H1 (cell line): ENCODE measurements around the gene GPC3. TPM values are rescaled to one million over a fixed set of nuclear protein-coding genes. Genes with fewer than 3 reads are reported as not detected.

Experiments
- CTCF ChIA-PET: fragments of 300-600 bp; sonication (Branson Sonifier 250); formaldehyde crosslinking; loops from one replicate; lab custom pipeline; 2021; ENCODE audit not compliant: partially characterized antibody; lab: Charles Lee
- POLR2A ChIA-PET: fragments of 300-600 bp; sonication (Branson Sonifier 250); formaldehyde crosslinking; loops from one replicate; lab custom pipeline; 2021; ENCODE audit warnings: inconsistent platforms; ENCODE audit not compliant: partially characterized antibody; lab: Charles Lee
- DNase-seq, 2 experiments: peaks; one replicate each; pipeline versions ENCODE4 v3.0.0 to v3.0.0-alpha.2; 2010 to 2022; ENCODE audit warnings: low spot score in 2 of 2, low read depth in 1 of 2, mixed read lengths in 1 of 2
- FAIRE-seq: peaks from 2 replicates; lab custom pipeline; 2011; peaks lifted over from hg19 to GRCh38; lab: Jason Lieb, UNC
- H2AFZ ChIP-seq: 2 replicates; pipeline ENCODE4 v1.8.1; 2012; ENCODE audit warnings: low read length, inconsistent platforms
- H2AK5ac ChIP-seq: 2 replicates; pipeline ENCODE4 v1.6.1; 2013; ENCODE audit warnings: low read depth, low read length
- H2BK120ac ChIP-seq: replicated peaks from 2 replicates; pipeline ENCODE3; 2013; ENCODE audit warnings: low read depth, low read length, inconsistent platforms
- H2BK12ac ChIP-seq: 2 replicates; pipeline ENCODE4 v1.6.1; 2013; ENCODE audit warnings: low read depth, low read length
- H2BK15ac ChIP-seq: 2 replicates; pipeline ENCODE4 v1.6.1; 2013; ENCODE audit warnings: low read length
- H2BK20ac ChIP-seq: 2 replicates; pipeline ENCODE4 v1.6.1; 2013; ENCODE audit warnings: low read length
- H2BK5ac ChIP-seq: 2 replicates; pipeline ENCODE4 v1.6.1; 2013; ENCODE audit warnings: low read depth, low read length
- H3K14ac ChIP-seq: 2 replicates; pipeline ENCODE4 v1.6.1; 2013; ENCODE audit warnings: inconsistent platforms; ENCODE audit not compliant: insufficient read length
- H3K18ac ChIP-seq: 2 replicates; pipeline ENCODE4 v1.6.1; 2013; ENCODE audit warnings: low read length; ENCODE audit errors: extremely low read depth
- H3K23ac ChIP-seq: 2 replicates; pipeline ENCODE4 v1.6.1; 2013; ENCODE audit warnings: inconsistent platforms; ENCODE audit not compliant: insufficient read length
- H3K23me2 ChIP-seq: 2 replicates; pipeline ENCODE4 v1.6.1; 2013; ENCODE audit warnings: low read depth, low read length
- H3K27ac ChIP-seq: 2 replicates; pipeline ENCODE4 v1.6.1; 2011; ENCODE audit warnings: low read depth, low read length, inconsistent platforms
- H3K27me3 ChIP-seq, 4 experiments: replicated peaks in 1 of 4; 1 replicate in 1 of 4; 2 replicates in 3 of 4; pipeline versions ENCODE4 v1.6.1 to v1.8.1; 2011 to 2013; ENCODE audit warnings: low read length in 3 of 4, mild to moderate bottlenecking in 3 of 4, inconsistent platforms in 2 of 4, mixed read lengths in 2 of 4, moderate library complexity in 1 of 4; ENCODE audit not compliant: control insufficient read depth in 3 of 4, insufficient read depth in 3 of 4; ENCODE audit errors: extremely low read depth in 1 of 4
- H3K36me3 ChIP-seq, 4 experiments: 2 replicates each; pipeline versions ENCODE4 v1.6.1 to v1.8.1; 2011 to 2013; ENCODE audit warnings: mild to moderate bottlenecking in 4 of 4, low read length in 3 of 4, moderate library complexity in 2 of 4, control low read depth in 1 of 4, inconsistent platforms in 1 of 4; ENCODE audit not compliant: insufficient read depth in 4 of 4, control insufficient read depth in 2 of 4
- H3K4ac ChIP-seq: replicated peaks from 2 replicates; pipeline ENCODE3; 2013; ENCODE audit warnings: low read length, low read depth, mixed read lengths, inconsistent platforms; ENCODE audit not compliant: insufficient read length
- H3K4me1 ChIP-seq, 4 experiments: replicated peaks in 1 of 4; 1 replicate in 1 of 4; 2 replicates in 3 of 4; pipeline versions ENCODE4 v1.6.1 to v1.8.1; 2011 to 2013; ENCODE audit warnings: low read length in 3 of 4, inconsistent platforms in 2 of 4, mixed read lengths in 1 of 4; ENCODE audit not compliant: insufficient read depth in 4 of 4, control insufficient read depth in 3 of 4
- H3K4me2 ChIP-seq, 2 experiments: 2 replicates each; pipeline versions ENCODE4 v1.6.1 to v1.8.1; 2011 to 2013; ENCODE audit warnings: low read depth in 2 of 2, low read length in 2 of 2, control low read depth in 1 of 2, inconsistent platforms in 1 of 2, mild to moderate bottlenecking in 1 of 2; ENCODE audit not compliant: insufficient read depth in 1 of 2
- H3K4me3 ChIP-seq, 4 experiments: fragments of 200-600, 300-600 bp in 1 of 4; sonication (generic), shearing (Covaris generic), sonication (Bioruptor Twin) in 1 of 4; 2 replicates each; pipeline versions ENCODE4 v1.5.1 to v1.8.1; 2011 to 2016; ENCODE audit warnings: low read length in 4 of 4, low read depth in 3 of 4, control low read depth in 2 of 4, inconsistent platforms in 2 of 4, mild to moderate bottlenecking in 2 of 4, mixed read lengths in 1 of 4, moderate library complexity in 1 of 4; ENCODE audit not compliant: insufficient read depth in 2 of 4; ENCODE audit errors: extremely low read depth in 1 of 4
- H3K56ac ChIP-seq: replicated peaks from 2 replicates; pipeline ENCODE3; 2013; ENCODE audit warnings: low read depth, mild to moderate bottlenecking, mixed read lengths, low read length, inconsistent platforms; ENCODE audit not compliant: insufficient read length
- H3K79me1 ChIP-seq: 2 replicates; pipeline ENCODE4 v1.6.1; 2013; ENCODE audit warnings: low read depth, low read length, control low read depth
- H3K79me2 ChIP-seq, 2 experiments: 2 replicates each; pipeline versions ENCODE4 v1.6.1 to v1.8.1; 2012 to 2013; ENCODE audit warnings: low read length in 2 of 2, mild to moderate bottlenecking in 2 of 2, inconsistent platforms in 1 of 2; ENCODE audit not compliant: insufficient read depth in 2 of 2, control insufficient read depth in 1 of 2
- H3K9ac ChIP-seq, 4 experiments: replicated peaks in 1 of 4; 1 replicate in 1 of 4; 2 replicates in 3 of 4; pipeline versions ENCODE4 v1.6.1 to v1.8.1; 2011 to 2013; ENCODE audit warnings: low read depth in 3 of 4, low read length in 3 of 4, control low read depth in 2 of 4, mild to moderate bottlenecking in 2 of 4, moderate library complexity in 2 of 4, inconsistent platforms in 1 of 4; ENCODE audit errors: extremely low read depth in 1 of 4
- H3K9me3 ChIP-seq, 2 experiments: 2 replicates each; pipeline versions ENCODE4 v1.6.1 to v1.8.1; 2012 to 2013; ENCODE audit warnings: mild to moderate bottlenecking in 2 of 2, moderate library complexity in 2 of 2, control low read depth in 1 of 2, inconsistent platforms in 1 of 2, low read depth in 1 of 2, low read length in 1 of 2, mixed read lengths in 1 of 2; ENCODE audit not compliant: insufficient read depth in 2 of 2
- H4K20me1 ChIP-seq, 2 experiments: replicated peaks in 1 of 2; 2 replicates each; pipeline versions ENCODE3 to v1.8.1; 2011 to 2013; ENCODE audit warnings: inconsistent platforms in 2 of 2, low read length in 2 of 2, mild to moderate bottlenecking in 1 of 2; ENCODE audit not compliant: insufficient read depth in 2 of 2, control insufficient read depth in 1 of 2
- H4K5ac ChIP-seq: 2 replicates; pipeline ENCODE4 v1.6.1; 2013; ENCODE audit warnings: low read length, low read depth, mixed read lengths, inconsistent platforms; ENCODE audit not compliant: insufficient read length
- H4K8ac ChIP-seq: 2 replicates; pipeline ENCODE4 v1.8.0; 2013; ENCODE audit warnings: mild to moderate bottlenecking, moderate library complexity, low read length, inconsistent platforms; ENCODE audit not compliant: insufficient read depth; ENCODE audit errors: extremely low read depth
- H4K91ac ChIP-seq: replicated peaks from 2 replicates; pipeline ENCODE3; 2013; ENCODE audit warnings: low read length, mixed read lengths, inconsistent platforms; ENCODE audit not compliant: insufficient read length
- ATF2 ChIP-seq: IDR thresholded peaks from 2 replicates; pipeline ENCODE4 v1.6.1; 2012; ENCODE audit warnings: low read length, inconsistent platforms
- BRCA1 ChIP-seq: IDR thresholded peaks from 2 replicates; pipeline ENCODE4 v1.6.1; 2012; ENCODE audit warnings: low read depth, low read length, improper control_type of control experiment
- CTBP2 ChIP-seq: IDR thresholded peaks from 2 replicates; pipeline ENCODE4 v1.7.0; 2011; ENCODE audit warnings: borderline replicate concordance, mild to moderate bottlenecking, moderate library complexity, mixed read lengths, low read length; ENCODE audit not compliant: insufficient read depth, insufficient read length
- EZH2 ChIP-seq: fragments of 200-600 bp; sonication (generic); IDR thresholded peaks from 2 replicates; pipeline ENCODE4 v1.7.1; 2012; ENCODE audit warnings: low read depth, mild to moderate bottlenecking, moderate library complexity, low read length, inconsistent platforms; ENCODE audit not compliant: severe bottlenecking
- HDAC2 ChIP-seq, 2 experiments: fragments of 300-600 bp in 1 of 2; sonication (generic) in 1 of 2; IDR thresholded peaks; 2 replicates each; pipeline ENCODE4 v1.6.1; 2011 to 2012; ENCODE audit warnings: low read depth in 2 of 2, low read length in 2 of 2, mild to moderate bottlenecking in 2 of 2, moderate library complexity in 2 of 2, borderline replicate concordance in 1 of 2, inconsistent platforms in 1 of 2
- POLR2AphosphoS5 ChIP-seq: IDR thresholded peaks from 2 replicates; pipeline ENCODE4 v1.6.1; 2011; ENCODE audit warnings: low read depth, low read length
- POU5F1 ChIP-seq: IDR thresholded peaks from 2 replicates; pipeline ENCODE4 v1.6.1; 2011; ENCODE audit warnings: low read depth, mild to moderate bottlenecking, low read length, moderate library complexity
- TAF1 ChIP-seq: IDR thresholded peaks from 2 replicates; pipeline ENCODE4 v1.6.1; 2011; ENCODE audit warnings: mild to moderate bottlenecking, low read depth, low read length
- YY1 ChIP-seq: IDR thresholded peaks from 2 replicates; pipeline ENCODE4 v1.6.1; 2011; ENCODE audit warnings: low read depth, mild to moderate bottlenecking, low read length
- WGBS, 2 experiments: shearing (Covaris generic) in 1 of 2; methylation state at CpG; one replicate each; pipeline versions ENCODE4 v1.1.6 to v1.1.7; 2013 to 2015; ENCODE audit warnings: low lambda C conversion rate in 2 of 2, mixed read lengths in 2 of 2, inconsistent platforms in 1 of 2, low coverage in 1 of 2, missing lambda C conversion rate in 1 of 2; ENCODE audit not compliant: insufficient replicate concordance in 2 of 2, insufficient coverage in 1 of 2, insufficient read length in 1 of 2; ENCODE audit errors: extremely low coverage in 1 of 2, missing lambda C conversion rate in 1 of 2; 5-methylcytosine and 5-hydroxymethylcytosine counted together
- polyA plus RNA-seq, 7 experiments: library from polyadenylated mRNA; depleted of rRNA in 3 of 7; stranded (reverse) in 5 of 7; unstranded in 2 of 7; fragments of >200 nt in 5 of 7; fragments of 200-250 nt in 2 of 7; gene quantifications; 1 replicate in 5 of 7; 2 replicates in 1 of 7; 4 replicates in 1 of 7; pipeline versions ENCODE4 v1.2.1 to v1.2.3, GENCODE V29; 2011 to 2013; ENCODE audit warnings: missing spikeins in 2 of 7, mixed read lengths in 2 of 7
- total RNA-seq: library from RNA; stranded (reverse); fragmentation: NEBNext Ultra II Directional; extraction: Animal tissue kit (Norgen Biotek cat#: 25700); gene quantifications from 2 replicates; pipeline ENCODE4 v1.2.1, GENCODE V29; 2021
- TF ChIP-seq, protein P1 (sequence below): IDR thresholded peaks from 2 replicates; pipeline ENCODE4 v1.6.1; 2012; ENCODE audit warnings: inconsistent platforms
- TF ChIP-seq, protein P2 (sequence below): IDR thresholded peaks from 2 replicates; pipeline ENCODE4 v1.6.1; 2012; ENCODE audit warnings: inconsistent platforms

The GPC3 gene
- total and polyA plus RNA-seq, 2 of the 8 experiments (the other 6 are each of a cell fraction or from before 2014, with no cell fraction given) = 64.8 to 71.9 TPM

DNA sequence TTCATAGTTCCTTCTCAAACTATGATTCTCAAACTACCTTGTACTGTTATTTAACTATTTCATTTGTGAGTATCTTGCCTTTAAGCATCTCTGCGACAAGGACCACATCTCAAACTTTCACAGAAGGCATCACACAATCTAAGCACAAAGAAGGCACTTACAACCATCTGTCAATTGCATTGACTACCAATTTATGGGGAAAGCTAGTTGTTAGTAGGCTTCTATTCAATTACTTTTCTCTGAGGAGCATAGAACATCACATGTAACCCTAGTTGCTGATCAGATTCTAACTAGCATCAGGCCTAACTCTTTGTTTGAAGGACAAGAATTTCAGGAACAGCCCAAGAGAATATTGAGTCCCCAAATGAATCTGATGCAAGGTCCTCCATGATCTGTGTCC, 74.9 kb downstream of the GPC3 start:
- no peak overlapping the region for H3K9ac ChIP-seq
- no peak overlapping the region for H3K4me2 ChIP-seq
- H3K18ac ChIP-seq = no peak overlapping the region
- no peak overlapping the region for H4K91ac ChIP-seq
- no peaks in the 10 kb centered on the region for H3K79me2 ChIP-seq
- H3K27ac ChIP-seq = no peak overlapping the region
- H3K4me3 ChIP-seq = no peak overlapping the region
- TF ChIP-seq POU5F1 = no peak
- TF ChIP-seq, protein P1, sequence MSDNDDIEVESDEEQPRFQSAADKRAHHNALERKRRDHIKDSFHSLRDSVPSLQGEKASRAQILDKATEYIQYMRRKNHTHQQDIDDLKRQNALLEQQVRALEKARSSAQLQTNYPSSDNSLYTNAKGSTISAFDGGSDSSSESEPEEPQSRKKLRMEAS = no peak
- TF ChIP-seq YY1 = no peak
- no peak for TF ChIP-seq ATF2
- no peak for TF ChIP-seq BRCA1
- TF ChIP-seq TAF1 = no peak
- TF ChIP-seq POLR2AphosphoS5 = no peak
- no peak for TF ChIP-seq EZH2
- TF ChIP-seq CTBP2 = no peak
- TF ChIP-seq, protein P2, sequence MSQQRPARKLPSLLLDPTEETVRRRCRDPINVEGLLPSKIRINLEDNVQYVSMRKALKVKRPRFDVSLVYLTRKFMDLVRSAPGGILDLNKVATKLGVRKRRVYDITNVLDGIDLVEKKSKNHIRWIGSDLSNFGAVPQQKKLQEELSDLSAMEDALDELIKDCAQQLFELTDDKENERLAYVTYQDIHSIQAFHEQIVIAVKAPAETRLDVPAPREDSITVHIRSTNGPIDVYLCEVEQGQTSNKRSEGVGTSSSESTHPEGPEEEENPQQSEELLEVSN = no peak
- no peak for TF ChIP-seq HDAC2 (IDR thresholded peaks at IDR 0.05; ENCODE audit: borderline replicate concordance in 1 of 2, low read depth in 2 of 2, low read length in 2 of 2)
- no peaks in the 10 kb centered on the region for H3K79me1 ChIP-seq
- H2AK5ac ChIP-seq = no peak overlapping the region
- H4K8ac ChIP-seq = no peak overlapping the region
- no peaks in the 10 kb centered on the region for H3K9me3 ChIP-seq
- H2BK120ac ChIP-seq = no peak overlapping the region
- no peaks in the 10 kb centered on the region for H4K20me1 ChIP-seq
- CTCF ChIA-PET = interaction anchor here (1.9 kb wide), 2 partner anchors 11 to 18 kb away, joined by 6 to 7 read pairs; no protein-coding TSS in a partner anchor
- H3K14ac ChIP-seq = no peak overlapping the region
- H3K27me3 ChIP-seq = no peaks in the 10 kb centered on the region
- FAIRE-seq (peak; percentile 52), DNase-seq (no peak)
- H3K23me2 ChIP-seq = no peaks in the 10 kb centered on the region
- H4K5ac ChIP-seq = no peak overlapping the region
- peaks cover 0 to 8% (median 3%) of the 10 kb centered on the region in 4 experiments; a peak in 6 of 7 replicates for H3K4me1 ChIP-seq
- H2AFZ ChIP-seq = no peak overlapping the region
- POLR2A ChIA-PET = no interaction called here
- no peaks in the 10 kb centered on the region; a peak in 1 of 8 replicates for H3K36me3 ChIP-seq
- no peak overlapping the region for H3K23ac ChIP-seq
- no peak overlapping the region for H2BK12ac ChIP-seq
- H2BK5ac ChIP-seq = no peak overlapping the region
- no peak overlapping the region for H3K4ac ChIP-seq
- no peak overlapping the region for H2BK15ac ChIP-seq
- no peak overlapping the region for H3K56ac ChIP-seq
- WGBS, 2 experiments = 93% methylated on average over 1 of the region's 1 CpG; no CpG with 5 or more reads in 1 of the 2 experiments
- no peak overlapping the region for H2BK20ac ChIP-seq
